Retina (tissue), 1 donor: ENCODE results near the gene ALPK1.
"Not testable (repeated sequence)": the region's sequence is repeated elsewhere in the genome, so short reads cannot be mapped to it uniquely, and the experiment has no call there.

Experiments used
- DNase-seq: peaks from one replicate; pipeline ENCODE4 v3.0.0-alpha.2; 2016

The ALPK1 gene

DNA sequence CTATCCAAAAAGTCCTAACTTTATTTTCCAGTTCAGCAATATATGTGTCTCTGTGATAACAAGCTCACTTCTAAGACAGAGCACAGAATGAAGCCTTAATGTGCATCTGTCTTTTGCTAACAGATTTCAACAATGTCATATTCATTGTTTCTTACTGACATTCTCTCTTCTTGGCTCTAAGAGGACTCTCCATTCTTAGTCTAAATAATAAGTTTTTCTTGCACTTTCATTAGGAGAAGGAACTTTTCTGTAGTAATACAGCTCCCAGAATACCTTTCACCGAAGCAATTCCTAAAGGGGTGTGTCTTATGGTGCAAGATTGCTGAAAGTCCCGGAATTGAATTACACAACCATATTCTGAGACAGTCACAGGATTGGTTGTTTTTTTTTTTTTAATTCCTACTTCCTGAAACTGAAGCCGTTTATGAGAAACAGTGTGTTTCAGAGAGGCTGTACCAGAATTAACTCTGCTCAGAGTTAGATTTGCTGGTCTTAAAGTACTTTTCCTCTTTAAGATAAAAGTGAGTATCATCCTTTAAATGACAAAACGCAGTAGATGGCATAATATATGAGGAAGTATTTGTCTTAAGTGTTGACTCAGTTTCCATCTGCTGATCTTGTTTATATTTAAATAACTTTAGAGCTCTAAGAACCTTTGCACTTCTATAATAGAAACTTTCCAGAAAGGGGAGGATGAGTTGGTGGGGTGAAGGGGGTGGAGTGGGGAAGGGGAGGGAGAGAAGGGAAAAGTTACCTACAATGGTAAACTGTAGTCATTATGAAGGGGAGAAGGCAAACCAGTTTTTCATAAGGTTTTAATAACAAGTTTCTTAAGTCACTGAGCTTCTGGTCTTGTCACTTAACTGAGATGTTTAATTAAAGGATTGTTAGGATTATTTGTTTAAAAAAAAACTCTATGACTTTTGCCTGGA is at the start of gene ALPK1:
TSS of gene ALPK1 (plus strand) at position 421 of the 932 bp plus-strand sequence.
- no peak for DNase-seq

DNA sequence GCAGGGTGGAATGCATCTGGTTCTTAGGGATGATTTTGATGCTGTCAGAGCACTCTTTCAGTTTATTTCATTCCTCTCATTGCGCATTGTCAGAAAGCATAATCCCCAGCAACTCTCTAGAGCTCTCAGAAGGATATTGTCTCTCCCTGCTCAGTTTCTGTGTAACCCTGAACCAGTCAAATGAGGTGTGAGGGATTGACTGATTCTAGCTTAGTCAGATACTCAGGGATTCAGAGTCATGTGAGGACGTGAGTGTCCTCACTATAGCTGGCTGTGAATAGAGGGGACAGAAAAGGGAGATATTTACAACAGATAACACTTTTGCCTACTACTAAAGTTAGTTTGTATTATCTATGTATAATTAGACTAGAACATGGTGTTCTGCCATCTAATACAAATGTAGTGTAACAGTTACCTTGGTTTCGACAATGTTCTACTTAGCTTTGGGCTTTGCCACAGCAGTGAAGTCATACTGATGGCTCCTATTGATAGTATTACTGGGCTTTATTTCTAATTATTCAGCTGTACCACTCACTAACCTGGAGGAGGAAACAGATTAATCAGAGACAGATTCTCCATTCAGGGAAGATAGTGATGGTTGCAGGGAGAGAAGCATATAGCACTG is 46.0 kb upstream of the ALPK1 start:
- DNase-seq: no peak

DNA sequence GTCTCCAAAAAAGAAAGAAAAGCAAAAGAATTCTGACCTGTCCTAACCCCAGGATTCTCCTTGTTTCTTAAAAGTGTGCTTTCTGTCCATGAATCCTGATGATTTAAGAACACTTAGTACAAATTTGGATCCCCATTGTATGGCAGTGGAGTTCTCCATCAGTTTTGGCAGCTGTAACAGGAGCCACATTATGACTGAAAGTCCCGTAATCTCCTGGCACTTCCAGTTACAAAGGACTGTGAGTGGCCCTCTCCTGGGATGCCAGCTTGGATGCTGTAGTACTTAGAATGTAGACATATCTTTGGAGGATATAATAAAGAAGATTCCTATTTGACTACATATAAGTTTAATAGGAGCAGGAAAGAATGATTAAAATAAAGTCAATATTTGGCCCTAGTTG is 44.9 kb upstream of the ALPK1 start:
- no peak for DNase-seq

DNA sequence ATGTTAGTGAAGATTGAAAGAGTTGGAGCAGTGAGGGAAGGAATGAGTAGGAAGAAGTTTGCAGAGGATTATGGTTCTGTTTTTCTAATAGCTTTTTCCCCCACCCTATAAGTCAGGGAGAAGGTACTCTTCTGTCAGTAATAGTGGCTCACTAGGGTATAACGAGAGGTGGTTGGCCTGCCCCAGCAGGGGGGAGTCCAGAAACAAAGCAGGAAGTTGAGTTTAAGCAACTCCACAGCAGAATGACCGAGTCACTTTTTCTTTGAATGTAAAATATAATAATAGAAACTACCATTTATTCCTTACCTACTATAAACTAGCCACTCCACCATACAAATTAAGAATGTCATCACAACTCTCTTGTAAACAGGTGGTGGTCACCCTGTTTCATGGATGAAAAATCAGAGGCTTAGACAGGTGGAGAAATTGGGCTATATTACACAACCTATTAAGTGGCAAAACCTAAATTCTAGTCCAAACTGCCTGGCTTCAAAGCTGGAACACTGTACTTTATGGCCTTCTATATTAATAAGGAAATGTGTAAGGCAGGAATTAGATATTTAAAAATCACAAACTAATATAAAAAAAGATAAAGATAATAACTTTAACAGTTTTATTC is 43.7 kb upstream of the ALPK1 start:
- DNase-seq: no peak

DNA sequence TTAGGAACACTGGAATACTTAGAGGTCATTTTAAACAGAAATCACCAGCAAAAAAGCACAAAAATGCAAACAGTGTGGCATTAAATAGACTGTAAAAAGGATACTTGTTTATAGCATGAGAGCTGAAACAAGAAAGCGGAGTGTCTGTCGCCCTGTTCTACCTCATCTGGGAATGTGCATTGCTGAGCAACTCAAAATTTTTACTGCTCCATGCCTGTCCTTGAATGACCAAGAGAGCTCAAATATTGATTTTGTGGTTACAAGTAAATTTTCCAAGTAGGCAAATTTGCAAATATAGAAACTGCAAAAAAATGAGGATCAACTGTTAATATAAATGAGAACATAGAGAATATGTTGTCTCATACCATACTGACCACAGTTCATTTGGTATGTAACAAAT is 40.1 kb upstream of the ALPK1 start:
- DNase-seq: no peak

DNA sequence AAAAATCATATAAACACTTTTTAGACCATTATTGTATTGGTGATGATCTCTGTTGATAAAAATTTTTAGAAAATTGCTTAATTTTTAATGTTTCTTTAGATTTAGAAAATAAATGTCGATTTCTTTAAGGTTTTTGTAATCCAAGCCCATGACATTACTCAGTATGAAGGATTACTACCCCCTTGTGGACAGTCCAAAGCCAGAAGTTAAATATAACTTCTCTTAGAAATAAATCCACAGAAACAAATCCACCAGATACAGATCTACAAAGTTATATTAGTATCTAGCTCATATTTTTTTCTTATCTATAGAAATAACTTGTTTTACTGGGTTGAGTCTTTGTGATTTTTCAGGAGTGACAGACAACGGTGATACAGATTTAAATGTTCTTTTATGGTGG is 30.3 kb upstream of the ALPK1 start:
- DNase-seq: no peak

DNA sequence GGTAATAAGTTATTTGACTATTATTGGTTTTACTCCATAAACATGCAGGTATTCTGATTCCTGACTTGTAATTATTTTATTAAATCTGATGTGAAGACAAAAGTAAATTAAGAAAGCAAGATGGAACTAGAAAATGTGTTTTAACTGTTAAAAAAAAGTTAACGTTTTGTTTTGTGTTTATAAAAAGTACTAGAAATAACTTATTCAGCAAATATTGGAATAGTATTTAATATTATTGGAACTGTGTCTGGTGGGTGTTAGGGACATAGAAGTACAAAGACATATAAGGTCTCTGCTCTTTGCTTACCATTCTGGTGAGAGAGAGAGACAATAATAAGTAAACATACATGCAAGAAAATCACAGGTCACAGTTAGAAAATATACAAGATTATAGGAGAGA is 27.1 kb upstream of the ALPK1 start:
- no peak for DNase-seq

DNA sequence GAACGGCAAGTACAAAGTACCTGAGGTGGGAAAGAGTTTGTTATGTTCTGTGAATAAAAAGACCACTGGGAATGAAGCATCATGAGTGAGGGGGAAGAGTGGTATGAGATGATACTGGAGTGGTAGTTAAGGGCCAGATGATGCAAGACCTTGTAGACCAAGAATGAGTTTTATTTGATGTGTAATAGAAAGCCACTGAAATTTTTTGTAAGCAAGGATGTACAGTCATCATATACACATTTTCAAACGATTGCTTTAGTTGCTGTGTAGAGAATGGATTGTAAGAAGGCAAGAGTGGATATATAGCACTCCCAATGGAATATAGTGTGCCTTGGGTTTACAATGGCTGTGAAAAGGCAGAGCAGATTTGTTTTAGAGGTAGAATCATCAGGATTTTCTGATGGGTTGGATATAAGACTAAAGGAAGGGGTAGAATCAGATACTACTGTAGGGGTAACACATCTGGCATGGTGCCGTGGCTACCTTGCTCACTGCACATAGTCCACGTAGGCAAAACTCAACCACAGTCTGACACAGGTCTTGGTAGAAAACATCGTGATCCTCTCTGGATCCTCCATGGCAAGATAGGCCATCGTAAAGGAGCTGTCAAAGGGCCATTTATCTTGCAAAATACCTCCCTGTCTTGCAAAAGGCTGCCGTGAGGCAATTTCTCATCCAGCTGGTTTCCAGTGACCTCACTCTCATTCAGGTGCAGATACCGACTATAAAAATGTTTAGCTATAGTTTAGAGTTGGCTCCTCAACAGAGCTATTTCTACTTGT is 26.3 kb upstream of the ALPK1 start:
- DNase-seq: no peak

DNA sequence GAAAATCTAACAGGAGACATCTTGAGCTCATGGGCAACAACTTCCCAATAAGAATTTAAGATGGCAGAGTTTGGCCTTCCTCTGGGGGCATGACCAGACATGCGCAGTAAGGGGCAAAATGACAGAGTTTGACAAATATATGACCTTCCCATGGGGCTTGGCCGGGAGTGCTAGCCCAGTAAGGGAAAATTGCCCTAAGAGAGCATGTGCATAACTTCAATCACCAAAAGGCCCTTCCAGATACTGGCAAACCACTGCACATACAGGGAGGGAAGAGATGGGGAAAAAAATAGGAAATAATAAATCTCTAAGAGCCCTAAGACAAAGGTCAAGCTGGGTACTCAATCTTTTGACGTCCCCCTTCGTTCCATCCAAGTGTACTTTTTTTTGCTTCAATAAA is 24.9 kb upstream of the ALPK1 start:
- no peak for DNase-seq

DNA sequence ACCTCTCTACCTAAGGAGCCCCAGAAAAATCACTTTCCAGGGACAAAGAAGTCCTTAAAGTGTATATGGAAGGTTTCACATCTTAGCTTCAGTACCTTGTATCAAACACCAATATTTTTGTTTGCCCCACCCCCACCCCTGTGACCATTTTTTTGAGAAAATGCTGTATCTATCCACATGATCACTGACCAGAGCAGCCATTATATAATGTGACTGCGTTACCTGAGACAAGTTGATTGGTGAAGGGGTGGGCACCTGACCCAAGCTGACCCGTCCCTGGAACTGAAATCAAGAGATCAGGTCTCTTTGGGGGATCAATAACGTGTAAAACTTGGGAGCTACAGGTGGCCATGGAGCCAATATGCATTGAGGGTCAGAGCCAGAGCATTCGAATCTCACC is 22.2 kb upstream of the ALPK1 start:
- DNase-seq: no peak

DNA sequence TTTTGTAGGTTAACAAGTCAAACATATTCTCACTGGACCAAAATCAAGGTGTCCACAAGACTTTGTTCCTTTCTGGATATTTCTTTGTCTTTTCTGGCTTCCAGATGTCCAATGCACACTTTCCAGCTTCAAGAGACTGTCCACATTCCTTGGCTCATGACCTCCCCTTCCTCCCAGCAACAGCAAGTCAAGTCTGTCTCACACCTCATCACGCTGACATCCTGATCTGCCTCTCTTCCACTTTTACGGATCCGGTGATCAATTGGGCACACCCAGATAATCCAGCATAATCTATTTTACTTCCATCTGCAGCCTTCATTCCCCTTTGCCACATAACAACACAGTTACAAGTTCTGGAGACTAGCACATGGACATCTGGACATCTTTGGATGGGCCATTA is 21.1 kb upstream of the ALPK1 start:
- DNase-seq: no peak

DNA sequence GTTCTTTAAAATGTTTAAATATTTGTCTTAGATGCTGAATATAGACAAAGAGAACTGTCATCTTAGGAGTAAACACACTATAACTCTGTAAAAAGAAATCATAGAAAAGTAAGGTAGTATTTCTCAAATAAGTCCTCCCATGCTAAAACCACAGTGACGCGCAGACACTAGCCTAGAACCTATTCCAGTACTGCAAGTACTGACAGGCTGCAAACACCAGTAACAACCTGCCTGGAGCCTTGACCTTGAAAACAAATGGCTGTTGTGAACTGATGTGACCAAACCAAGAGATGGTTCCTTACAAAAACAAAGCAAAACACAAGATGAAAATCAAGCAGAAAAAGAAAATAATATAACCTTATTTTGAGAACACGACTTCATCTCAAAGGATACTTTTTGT is 19.9 kb upstream of the ALPK1 start:
- DNase-seq: no peak

DNA sequence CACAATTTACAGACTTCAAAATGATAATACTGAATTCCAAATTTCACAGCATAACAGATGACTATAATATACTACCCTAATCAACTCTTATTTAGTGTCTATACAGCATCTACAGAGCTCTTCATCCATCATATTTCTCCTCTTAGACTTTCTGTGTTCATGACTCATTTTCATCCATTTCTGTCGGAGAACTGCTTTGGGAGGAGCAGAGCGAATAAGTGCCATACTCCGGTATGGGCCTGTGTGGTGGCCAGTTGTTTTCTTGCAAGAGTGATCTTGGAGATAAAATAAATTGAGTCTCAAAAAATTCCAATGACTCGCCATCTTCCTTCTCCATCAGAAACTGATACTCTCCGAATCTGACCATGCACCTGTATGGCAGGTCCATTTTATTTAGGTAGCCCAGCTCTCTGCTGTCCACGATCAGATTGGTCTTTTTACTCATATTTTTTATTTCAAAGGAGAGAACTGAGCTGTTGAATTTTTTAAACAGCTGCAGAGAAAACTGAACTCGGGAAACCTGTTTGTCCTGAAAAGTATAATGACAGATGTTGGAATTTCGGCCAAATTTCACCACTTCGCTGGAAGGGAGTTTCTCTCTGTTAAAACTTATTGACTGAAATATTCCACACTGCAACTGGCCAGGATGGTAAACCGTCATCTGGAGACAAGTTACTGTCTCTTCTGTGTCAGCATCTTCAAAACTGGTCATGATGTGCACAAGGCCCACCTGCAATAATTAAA is 19.3 kb upstream of the ALPK1 start:
- DNase-seq: no peak

DNA sequence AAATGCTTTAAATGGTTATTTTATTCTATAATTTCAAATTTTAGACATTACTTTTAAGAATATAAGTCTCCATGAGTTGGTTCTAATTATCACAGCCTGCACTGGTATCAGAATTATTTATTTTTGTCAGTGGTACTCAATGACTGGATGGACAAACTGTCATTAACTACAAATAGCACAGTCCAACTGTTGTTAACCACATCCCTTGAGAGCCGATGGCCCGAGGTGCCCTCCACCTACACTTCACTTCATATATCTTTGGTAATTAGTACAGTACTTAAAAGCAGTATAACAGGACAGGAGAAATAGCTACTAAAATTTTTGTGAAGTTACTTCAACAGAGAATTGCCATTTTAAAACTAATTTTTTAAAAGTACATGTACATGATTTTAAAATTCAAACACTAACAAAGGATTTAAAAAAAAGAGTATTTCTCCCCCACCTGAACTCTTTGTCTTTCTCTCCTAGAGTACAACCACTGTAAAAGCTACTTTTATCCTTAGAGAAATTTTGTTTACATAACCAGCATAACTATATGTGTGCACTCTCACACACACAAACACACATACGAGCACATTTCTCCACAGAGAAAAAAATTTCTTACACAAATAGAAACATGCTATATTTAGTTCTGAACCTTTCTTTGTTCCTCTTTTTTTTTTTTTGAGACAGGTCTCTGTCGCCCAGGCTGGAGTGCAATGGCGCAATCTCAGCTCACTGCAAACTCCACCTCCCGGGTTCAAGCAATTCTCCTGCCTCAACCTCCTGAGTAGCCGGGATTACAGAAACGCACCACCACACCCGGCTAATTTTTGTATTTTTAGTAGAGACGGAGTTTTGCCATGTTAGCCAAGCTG is 17.9 kb upstream of the ALPK1 start:
- no peak for DNase-seq

DNA sequence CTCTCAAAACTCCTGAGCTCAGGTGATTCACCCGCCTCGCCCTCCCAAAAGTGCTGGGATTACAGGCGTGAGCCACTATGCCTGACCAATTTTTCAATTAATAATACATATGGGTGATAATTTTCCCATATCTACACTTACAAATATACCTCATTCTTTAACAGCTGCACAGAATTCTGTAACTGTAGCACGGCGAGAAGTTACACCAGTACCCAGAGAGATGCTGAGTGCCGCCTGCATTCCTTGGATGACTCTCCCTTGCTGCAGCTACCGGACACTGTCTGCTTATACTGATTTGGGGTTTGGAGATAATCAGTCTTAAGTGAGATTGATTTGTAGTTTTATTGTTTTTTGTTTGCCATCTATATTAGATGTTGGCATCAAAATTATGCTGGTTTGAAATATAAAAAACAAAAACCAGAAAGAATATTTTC is 17.3 kb upstream of the ALPK1 start:
- no peak for DNase-seq

DNA sequence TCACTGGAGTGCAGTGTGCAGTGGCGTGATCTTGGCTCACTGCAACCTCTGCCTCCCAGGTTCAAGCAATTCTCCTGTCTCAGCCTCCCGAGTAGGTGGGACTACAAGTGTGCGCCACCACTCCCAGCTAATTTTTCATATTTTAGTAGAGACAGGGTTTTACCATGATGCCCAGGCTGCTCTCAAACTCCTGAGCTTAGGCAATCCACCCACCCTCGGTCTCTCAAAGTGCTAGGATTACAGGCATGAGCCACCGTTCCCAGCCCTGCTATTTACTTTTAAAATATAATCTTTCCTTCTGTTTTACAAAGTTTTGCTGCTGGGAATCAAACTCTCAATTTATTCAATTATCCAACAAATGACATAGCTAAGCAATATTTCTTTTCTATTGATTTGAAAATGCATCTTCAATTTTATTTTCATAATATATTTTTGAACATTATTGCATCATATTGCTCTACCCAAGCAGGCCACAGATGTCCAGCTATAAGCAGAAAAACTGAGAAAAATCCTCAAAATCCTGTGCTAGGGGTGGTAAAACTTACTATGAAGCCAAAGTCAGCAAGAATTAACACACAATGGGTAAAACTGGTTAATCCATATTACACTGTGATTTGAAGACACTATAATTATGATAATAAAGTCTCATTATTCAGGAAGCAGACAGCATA is 16.6 kb upstream of the ALPK1 start:
- no peak for DNase-seq

DNA sequence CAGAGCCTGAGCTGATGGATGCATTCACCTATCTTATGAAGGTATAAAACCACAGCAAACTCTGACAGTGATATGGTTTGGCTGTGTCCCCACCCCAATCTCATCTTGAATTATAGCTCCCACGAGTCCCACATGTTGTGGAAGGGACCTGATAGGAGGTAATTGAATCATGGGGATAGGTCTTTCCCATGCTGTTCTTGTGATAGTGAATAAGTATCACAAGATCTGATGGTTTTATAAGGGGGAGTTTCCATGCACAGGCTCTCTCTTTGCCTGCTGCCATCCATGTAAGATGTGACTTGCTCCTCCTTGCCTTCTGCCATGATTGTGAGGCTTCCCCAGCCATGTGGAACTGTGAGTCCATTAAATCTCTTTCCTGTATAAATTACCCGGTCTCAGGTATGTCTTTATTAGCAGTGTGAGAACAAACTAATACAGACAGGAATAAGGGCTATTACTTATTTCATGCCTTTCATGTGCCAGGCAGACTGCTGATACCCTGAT is 15.2 kb upstream of the ALPK1 start:
- not testable (repeated sequence) for DNase-seq

DNA sequence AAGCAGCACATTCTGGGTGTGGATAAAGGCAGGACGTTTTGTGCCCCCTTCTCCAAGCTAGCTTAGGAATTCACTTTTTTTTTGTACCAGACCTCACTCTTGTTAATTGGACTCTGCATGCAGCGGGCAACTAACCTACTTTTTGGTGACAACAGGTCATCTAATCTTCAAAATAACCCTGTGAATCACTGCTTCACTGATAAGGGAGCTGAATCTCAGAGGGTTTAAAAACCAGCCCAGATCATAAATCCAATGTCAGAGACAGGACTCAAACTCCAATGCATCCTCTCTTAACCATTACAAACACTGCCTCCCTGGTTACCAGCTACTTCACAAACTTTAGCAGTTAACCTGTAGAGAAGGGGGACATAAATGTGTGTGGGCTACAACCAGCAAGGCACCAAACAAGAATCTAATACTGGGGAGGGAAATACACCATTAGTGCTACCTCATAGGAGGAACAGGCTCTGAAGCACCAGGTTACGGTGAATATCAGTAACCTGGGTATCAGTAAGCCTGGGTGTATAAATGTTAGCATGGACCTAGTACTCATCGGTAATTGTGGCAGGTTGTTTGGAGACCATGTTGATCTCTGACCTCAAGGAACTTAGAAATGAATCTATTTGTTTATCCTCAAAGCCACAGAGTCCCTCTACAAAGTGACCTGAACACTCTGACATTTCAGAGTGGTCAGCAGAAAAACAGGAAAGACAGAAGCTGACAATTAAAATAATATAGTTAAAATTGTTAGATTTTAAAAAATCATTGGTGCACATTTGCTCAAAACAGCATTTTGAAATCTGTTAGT is 14.1 kb upstream of the ALPK1 start:
- no peak for DNase-seq

DNA sequence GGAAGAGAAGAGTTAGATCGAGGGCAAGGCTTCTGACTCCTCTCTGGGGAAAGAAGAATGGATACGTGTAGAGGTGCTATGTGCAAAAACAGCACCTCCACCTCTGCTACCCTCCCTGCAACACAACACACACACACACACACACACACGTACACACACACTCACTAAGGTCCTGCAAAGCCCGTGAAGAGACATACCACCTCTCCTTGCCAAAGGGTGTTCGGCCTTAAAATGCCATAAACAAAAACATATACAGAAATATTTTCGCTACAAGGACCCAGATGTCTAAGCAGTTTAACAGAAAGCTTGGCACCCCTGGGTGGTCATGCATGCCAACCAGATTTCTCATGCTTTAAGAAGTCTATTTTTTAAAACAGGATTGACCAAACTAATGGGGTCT is 13.0 kb upstream of the ALPK1 start:
- DNase-seq: no peak
